A673 (cell line): ENCODE results near the gene CEP83. TPM values are rescaled to one million over a fixed set of nuclear protein-coding genes. Genes with fewer than 3 reads are reported as not detected.
"Not testable (repeated sequence)": the region's sequence is repeated elsewhere in the genome, so short reads cannot be mapped to it uniquely, and the experiment has no call there.

Experiments
- BruUV-seq: library from RNA; stranded (reverse); fragments of 400-500 nt; replicated peaks from 2 replicates; lab custom pipeline; 2021; lab: Mats Ljungman, UMichigan
- CTCF ChIA-PET: fragments of 300-600 bp; sonication (Branson Sonifier 250); formaldehyde crosslinking; loops from one replicate; lab custom pipeline; 2022; ENCODE audit warnings: antibody characterized with exemption; lab: Charles Lee
- POLR2A ChIA-PET: fragments of 300-600 bp; sonication (Branson Sonifier 250); formaldehyde crosslinking; loops from one replicate; lab custom pipeline; 2022; ENCODE audit warnings: antibody characterized with exemption; ENCODE audit not compliant: low non-redundant PET; lab: Charles Lee
- DNase-seq: peaks from one replicate; pipeline ENCODE4 v3.0.0-alpha.2; 2015; ENCODE audit warnings: low spot score
- H3K27ac ChIP-seq: fragments of 200-600 bp; sonication (generic); 2 replicates; pipeline ENCODE4 v1.5.1; 2016; ENCODE audit warnings: mixed run types, low read depth, mild to moderate bottlenecking, mixed read lengths, antibody characterized with exemption, low read length; ENCODE audit not compliant: poor library complexity, severe bottlenecking
- H3K27me3 ChIP-seq: fragments of 200-600 bp; sonication (generic); replicated peaks from 2 replicates; pipeline ENCODE4 v1.6.1; 2017; ENCODE audit warnings: mixed run types, low read depth, mild to moderate bottlenecking, mixed read lengths, antibody characterized with exemption, low read length; ENCODE audit not compliant: insufficient read depth, poor library complexity
- H3K36me3 ChIP-seq: fragments of 200-600 bp; sonication (generic); 2 replicates; pipeline ENCODE4 v1.6.1; 2016; ENCODE audit warnings: mixed run types, mild to moderate bottlenecking, mixed read lengths, antibody characterized with exemption, low read length; ENCODE audit not compliant: insufficient read depth, poor library complexity, severe bottlenecking
- H3K4me1 ChIP-seq: fragments of 200-600 bp; sonication (generic); 2 replicates; pipeline ENCODE4 v1.6.1; 2017; ENCODE audit warnings: mixed run types, mild to moderate bottlenecking, mixed read lengths, antibody characterized with exemption, low read length; ENCODE audit not compliant: insufficient read depth, poor library complexity, severe bottlenecking
- H3K4me3 ChIP-seq: fragments of 200-600 bp; sonication (generic); 2 replicates; pipeline ENCODE4 v1.5.1; 2016; ENCODE audit warnings: low read depth, mixed run types, mild to moderate bottlenecking, mixed read lengths, low read length; ENCODE audit not compliant: poor library complexity, severe bottlenecking
- H3K9me3 ChIP-seq: fragments of 200-600 bp; sonication (generic); 2 replicates; pipeline ENCODE4 v1.6.1; 2016; ENCODE audit warnings: mixed run types, low read depth, mild to moderate bottlenecking, mixed read lengths, antibody characterized with exemption, low read length; ENCODE audit not compliant: poor library complexity, severe bottlenecking
- EZH2 ChIP-seq: fragments of 200-600 bp; sonication (generic); IDR thresholded peaks from 2 replicates; pipeline ENCODE4 v1.6.1; 2017; ENCODE audit warnings: borderline replicate concordance, low read depth, mild to moderate bottlenecking, mixed read lengths, antibody characterized with exemption, low read length; ENCODE audit not compliant: poor library complexity, severe bottlenecking
- intact Hi-C: fragments of 100-400 bp; cut with micrococcal nuclease; formaldehyde crosslinking; loops from one replicate; pipeline ENCODE4 v1.10.0; 2022; ENCODE audit not compliant: unreplicated experiment
- total RNA-seq: library from RNA; stranded (reverse); gene quantifications from 2 replicates; pipeline ENCODE4 v1.2.3, GENCODE V29; 2021
- TF ChIP-seq, protein P1 (sequence below): fragments of 300-800, 200-600 bp; sonication (generic); conservative IDR thresholded peaks from 2 replicates; pipeline ENCODE4 v1.5.1; 2017; ENCODE audit warnings: low read depth, mild to moderate bottlenecking, antibody characterized with exemption, low read length, moderate library complexity, mixed read lengths

CEP83 gene
- total RNA-seq, 1 experiment from 2014 or later, result 29.2 TPM

DNA sequence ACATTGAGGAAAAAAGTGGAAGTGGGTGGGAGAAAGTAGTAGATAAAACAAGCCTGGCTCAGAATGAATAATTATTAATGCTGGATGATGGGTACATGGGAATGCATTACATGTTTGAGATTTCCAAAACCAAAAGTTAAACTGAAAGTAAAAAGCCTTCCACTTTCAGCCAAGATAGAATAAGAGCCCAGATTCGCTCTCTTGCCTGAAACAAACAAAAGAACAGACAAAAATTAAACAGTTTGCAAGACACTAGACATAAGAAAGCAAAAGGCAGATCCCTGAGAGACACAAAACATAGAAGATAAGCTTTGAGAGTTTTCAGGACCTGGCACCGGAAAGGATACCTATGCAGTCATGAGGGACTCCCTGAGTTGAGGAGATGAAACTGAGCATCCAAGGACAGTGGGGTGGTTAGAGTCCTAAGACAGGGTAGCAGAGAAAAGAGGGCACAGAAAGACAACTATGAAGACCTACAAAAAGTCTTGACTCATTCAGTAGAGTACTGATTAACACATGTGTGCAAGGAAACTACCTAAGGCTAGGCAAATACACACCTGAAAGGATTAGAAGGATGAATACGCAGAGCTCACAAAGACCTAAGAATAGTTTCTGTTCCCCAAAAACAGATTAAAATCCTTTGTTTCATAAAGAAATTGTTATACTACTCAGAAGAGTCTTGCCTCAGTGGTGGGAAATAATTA lies 54.1 kb downstream of the CEP83 start:
- H3K4me3 ChIP-seq, result no peak overlapping the region

DNA sequence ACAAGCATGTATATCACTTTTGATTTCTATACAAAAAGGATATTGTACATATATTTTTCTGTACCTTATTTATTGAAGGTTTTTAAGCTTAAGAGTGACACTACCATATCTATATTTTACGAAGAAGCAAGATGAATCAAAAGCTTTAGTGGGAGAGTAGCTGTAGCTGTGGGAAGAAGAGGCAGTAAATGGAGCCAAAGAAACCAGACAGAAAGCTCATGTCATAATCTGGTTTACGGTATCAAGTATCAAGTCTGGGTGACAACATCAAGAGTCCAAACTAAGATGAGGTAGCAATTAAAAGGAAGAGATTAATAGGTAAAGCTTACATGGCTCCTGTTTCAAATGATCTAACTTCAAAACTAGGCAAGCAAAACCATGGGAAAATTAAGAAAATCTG lies 54.8 kb downstream of the CEP83 start:
- intact Hi-C loops, result no loop called here
- Histone ChIP-seq H3K36me3 (no peaks in the 10 kb centered on the region), H3K27ac (no peak overlapping the region), H3K27me3 (no peaks in the 10 kb centered on the region), H3K4me3 (no peak overlapping the region), H3K4me1 (no peaks in the 10 kb centered on the region), H3K9me3 (peaks cover 4% of the 10 kb centered on the region)
- no peak for TF ChIP-seq EZH2
- TF ChIP-seq, protein P1, sequence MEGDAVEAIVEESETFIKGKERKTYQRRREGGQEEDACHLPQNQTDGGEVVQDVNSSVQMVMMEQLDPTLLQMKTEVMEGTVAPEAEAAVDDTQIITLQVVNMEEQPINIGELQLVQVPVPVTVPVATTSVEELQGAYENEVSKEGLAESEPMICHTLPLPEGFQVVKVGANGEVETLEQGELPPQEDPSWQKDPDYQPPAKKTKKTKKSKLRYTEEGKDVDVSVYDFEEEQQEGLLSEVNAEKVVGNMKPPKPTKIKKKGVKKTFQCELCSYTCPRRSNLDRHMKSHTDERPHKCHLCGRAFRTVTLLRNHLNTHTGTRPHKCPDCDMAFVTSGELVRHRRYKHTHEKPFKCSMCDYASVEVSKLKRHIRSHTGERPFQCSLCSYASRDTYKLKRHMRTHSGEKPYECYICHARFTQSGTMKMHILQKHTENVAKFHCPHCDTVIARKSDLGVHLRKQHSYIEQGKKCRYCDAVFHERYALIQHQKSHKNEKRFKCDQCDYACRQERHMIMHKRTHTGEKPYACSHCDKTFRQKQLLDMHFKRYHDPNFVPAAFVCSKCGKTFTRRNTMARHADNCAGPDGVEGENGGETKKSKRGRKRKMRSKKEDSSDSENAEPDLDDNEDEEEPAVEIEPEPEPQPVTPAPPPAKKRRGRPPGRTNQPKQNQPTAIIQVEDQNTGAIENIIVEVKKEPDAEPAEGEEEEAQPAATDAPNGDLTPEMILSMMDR, result no peak
- no peak for DNase-seq
- ChIA-PET POLR2A (no interaction called here), CTCF (no interaction called here)
- BruUV-seq, result no TSS peak

More for the DNA sequence above, 54.1 kb downstream of the CEP83 start:
- ChIA-PET CTCF (no interaction called here), POLR2A (no interaction called here)
- Histone ChIP-seq H3K36me3 (no peaks in the 10 kb centered on the region), H3K4me1 (no peaks in the 10 kb centered on the region), H3K27ac (no peak overlapping the region), H3K9me3 (no peaks in the 10 kb centered on the region), H3K27me3 (no peaks in the 10 kb centered on the region)
- intact Hi-C loops, result no loop called here
- no peak for DNase-seq
- TF ChIP-seq EZH2, result no peak
- TF ChIP-seq, protein P1, result no peak
- no TSS peak for BruUV-seq

DNA sequence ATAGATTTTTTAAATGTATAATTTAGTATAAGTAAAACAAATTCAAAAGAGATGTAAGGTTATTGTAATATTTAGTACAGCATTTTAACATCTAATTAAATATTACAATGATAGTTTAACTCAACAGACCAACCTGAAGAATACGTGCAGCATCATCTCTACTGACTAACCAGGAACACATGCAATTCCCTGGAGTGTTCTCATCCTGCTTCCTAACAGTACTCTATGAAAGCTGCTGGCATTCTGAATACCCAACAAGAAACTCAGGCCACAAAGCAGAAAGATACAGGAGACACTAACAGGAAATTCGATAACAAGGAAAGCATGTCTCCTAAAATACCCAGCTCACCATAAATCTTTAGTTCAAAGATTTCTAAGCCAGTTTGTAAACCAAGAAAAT lies 58.3 kb downstream of the CEP83 start:
- H3K4me3 ChIP-seq, result no peak overlapping the region
- ChIA-PET POLR2A (no interaction called here), CTCF (no interaction called here)
- no TSS peak for BruUV-seq
- no peaks in the 10 kb centered on the region for H3K36me3 ChIP-seq
- no peak for DNase-seq
- H3K9me3 ChIP-seq, result peaks cover 6% of the 10 kb centered on the region
- no peak for TF ChIP-seq EZH2
- TF ChIP-seq, protein P1, result no peak
- no peaks in the 10 kb centered on the region for H3K4me1 ChIP-seq
- intact Hi-C loops, result no loop called here
- no peaks in the 10 kb centered on the region for H3K27me3 ChIP-seq
- no peak overlapping the region for H3K27ac ChIP-seq

DNA sequence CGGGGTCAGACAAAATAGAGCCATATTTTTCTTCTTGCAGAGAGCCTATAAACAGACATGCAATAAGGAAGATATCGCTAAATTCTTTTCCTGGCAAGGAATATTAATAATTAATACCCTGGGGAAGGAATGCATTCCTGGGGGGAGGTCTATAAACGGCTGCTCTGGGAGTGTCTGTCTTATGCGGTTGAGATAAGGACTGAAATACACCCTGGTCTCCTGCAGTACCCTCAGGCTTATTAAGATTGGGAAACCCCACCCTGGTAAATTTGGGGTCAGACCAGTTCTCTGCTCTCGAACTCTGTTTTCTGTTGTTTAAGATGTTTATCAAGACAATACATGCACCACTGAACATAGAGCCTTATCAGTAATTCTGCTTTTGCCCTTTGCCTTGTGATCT lies 61.0 kb downstream of the CEP83 start:
- H3K4me1 ChIP-seq, H3K4me3 ChIP-seq, H3K27me3 ChIP-seq, DNase-seq, BruUV-seq, H3K27ac ChIP-seq, H3K36me3 ChIP-seq, POLR2A ChIA-PET, CTCF ChIA-PET, intact Hi-C loops, H3K9me3 ChIP-seq: not testable (repeated sequence)
